T-helper 1 cell treated with Interleukin-12 subunit alpha and Interleukin-12 subunit beta and Interleukin-4 antibody, amounts not matched to agents 30 μg/mL and 1 μg/mL, for 36 hours (primary cell): ENCODE measurements around the gene NT5DC1.
"Not testable (repeated sequence)": the region's sequence is repeated elsewhere in the genome, so short reads cannot be mapped to it uniquely, and the experiment has no call there.

Experiments
- H3K27ac Mint-ChIP-seq: one replicate; pipeline ENCODE4 v1.8.0; 2021; ENCODE audit warnings: mild to moderate bottlenecking, mixed read lengths
- H3K27me3 Mint-ChIP-seq: one replicate; pipeline ENCODE4 v1.8.0; 2021; ENCODE audit warnings: low read depth, mixed read lengths
- H3K36me3 Mint-ChIP-seq: one replicate; pipeline ENCODE4 v1.8.0; 2021; ENCODE audit warnings: low read depth, mixed read lengths
- H3K4me1 Mint-ChIP-seq: one replicate; pipeline ENCODE4 v1.8.0; 2021; ENCODE audit warnings: low read depth, mixed read lengths
- H3K4me3 Mint-ChIP-seq: one replicate; pipeline ENCODE4 v1.8.0; 2021; ENCODE audit warnings: mild to moderate bottlenecking, moderate library complexity, mixed read lengths
- H3K9me3 Mint-ChIP-seq: one replicate; pipeline ENCODE4 v1.8.0; 2021; ENCODE audit warnings: mixed read lengths

The NT5DC1 gene

GRCh38 chr6:116074732-116075390 lies 25.8 kb upstream of the NT5DC1 start:
- H3K9me3 Mint-ChIP-seq: no peaks in the 10 kb centered on the region
- H3K36me3 Mint-ChIP-seq: no peaks in the 10 kb centered on the region
- H3K4me3 Mint-ChIP-seq: no peak overlapping the region
- H3K4me1 Mint-ChIP-seq: no peaks in the 10 kb centered on the region
- H3K27ac Mint-ChIP-seq: no peak overlapping the region
- H3K27me3 Mint-ChIP-seq: no peaks in the 10 kb centered on the region

GRCh38 chr6:116078522-116078921 lies 22.1 kb upstream of the NT5DC1 start:
- Mint-ChIP-seq H3K4me3 (no peak overlapping the region), H3K27ac (no peak overlapping the region), H3K4me1 (no peaks in the 10 kb centered on the region), H3K27me3 (peaks cover 11% of the 10 kb centered on the region), H3K9me3 (no peaks in the 10 kb centered on the region), H3K36me3 (no peaks in the 10 kb centered on the region)

- H3K4me1 Mint-ChIP-seq: no peaks in the 10 kb centered on the region
- no peaks in the 10 kb centered on the region for H3K36me3 Mint-ChIP-seq
- H3K27me3 Mint-ChIP-seq: peaks cover 11% of the 10 kb centered on the region
- H3K27ac Mint-ChIP-seq: no peak overlapping the region
- no peaks in the 10 kb centered on the region for H3K9me3 Mint-ChIP-seq
- H3K4me3 Mint-ChIP-seq: no peak overlapping the region
These were observed 21.7 kb upstream of the NT5DC1 start for GRCh38 chr6:116078945-116079344.

GRCh38 chr6:116083052-116083451 lies 17.6 kb upstream of the NT5DC1 start:
- no peaks in the 10 kb centered on the region for H3K4me1 Mint-ChIP-seq
- peaks cover 14% of the 10 kb centered on the region for H3K27me3 Mint-ChIP-seq
- no peaks in the 10 kb centered on the region for H3K9me3 Mint-ChIP-seq
- H3K4me3 Mint-ChIP-seq: no peak overlapping the region
- no peaks in the 10 kb centered on the region for H3K36me3 Mint-ChIP-seq
- H3K27ac Mint-ChIP-seq: no peak overlapping the region

GRCh38 chr6:116084284-116084683 lies 16.4 kb upstream of the NT5DC1 start:
- H3K4me1 Mint-ChIP-seq: no peaks in the 10 kb centered on the region
- H3K9me3 Mint-ChIP-seq: no peaks in the 10 kb centered on the region
- peaks cover 14% of the 10 kb centered on the region for H3K27me3 Mint-ChIP-seq
- no peak overlapping the region for H3K4me3 Mint-ChIP-seq
- no peak overlapping the region for H3K27ac Mint-ChIP-seq
- no peaks in the 10 kb centered on the region for H3K36me3 Mint-ChIP-seq

GRCh38 chr6:116087437-116088027 lies 13.1 kb upstream of the NT5DC1 start:
- no peaks in the 10 kb centered on the region for H3K4me1 Mint-ChIP-seq

GRCh38 chr6:116088946-116089345 lies 11.7 kb upstream of the NT5DC1 start:
- Mint-ChIP-seq H3K4me1 (no peaks in the 10 kb centered on the region), H3K4me3 (no peak overlapping the region), H3K27me3 (peaks cover 3% of the 10 kb centered on the region), H3K27ac (no peak overlapping the region), H3K36me3 (no peaks in the 10 kb centered on the region), H3K9me3 (no peaks in the 10 kb centered on the region)

More at GRCh38 chr6:116087437-116088027, 13.1 kb upstream of the NT5DC1 start:
- H3K36me3 Mint-ChIP-seq: no peaks in the 10 kb centered on the region
- H3K9me3 Mint-ChIP-seq: no peaks in the 10 kb centered on the region
- H3K27me3 Mint-ChIP-seq: peaks cover 10% of the 10 kb centered on the region
- H3K4me3 Mint-ChIP-seq: no peak overlapping the region
- no peak overlapping the region for H3K27ac Mint-ChIP-seq

- Mint-ChIP-seq H3K4me3 (no peak overlapping the region), H3K9me3 (no peaks in the 10 kb centered on the region), H3K4me1 (no peaks in the 10 kb centered on the region), H3K36me3 (no peaks in the 10 kb centered on the region), H3K27me3 (peaks cover 3% of the 10 kb centered on the region), H3K27ac (no peak overlapping the region)
These were observed 10.4 kb upstream of the NT5DC1 start for GRCh38 chr6:116090251-116090650.

GRCh38 chr6:116094041-116094440 lies 6.6 kb upstream of the NT5DC1 start:
- Mint-ChIP-seq H3K4me1 (no peaks in the 10 kb centered on the region), H3K36me3 (no peaks in the 10 kb centered on the region), H3K27me3 (no peaks in the 10 kb centered on the region), H3K9me3 (peaks cover 14% of the 10 kb centered on the region), H3K27ac (no peak overlapping the region), H3K4me3 (no peak overlapping the region)

- H3K4me3 Mint-ChIP-seq, H3K27ac Mint-ChIP-seq, H3K4me1 Mint-ChIP-seq, H3K27me3 Mint-ChIP-seq, H3K36me3 Mint-ChIP-seq: not testable (repeated sequence)
- H3K9me3 Mint-ChIP-seq: peaks cover 14% of the 10 kb centered on the region
These were observed 4.4 kb upstream of the NT5DC1 start for GRCh38 chr6:116096048-116096759.

GRCh38 chr6:116096979-116097816 lies 3.5 kb upstream of the NT5DC1 start:
- peaks cover 14% of the 10 kb centered on the region for H3K9me3 Mint-ChIP-seq
- peaks cover 16% of the 10 kb centered on the region for H3K4me1 Mint-ChIP-seq
- no peak overlapping the region for H3K4me3 Mint-ChIP-seq
- no peaks in the 10 kb centered on the region for H3K36me3 Mint-ChIP-seq
- no peak overlapping the region for H3K27ac Mint-ChIP-seq
- no peaks in the 10 kb centered on the region for H3K27me3 Mint-ChIP-seq

GRCh38 chr6:116099036-116099435 lies 1.6 kb upstream of the NT5DC1 start:
- Mint-ChIP-seq H3K27me3 (no peaks in the 10 kb centered on the region), H3K4me1 (peaks cover 28% of the 10 kb centered on the region), H3K36me3 (no peaks in the 10 kb centered on the region), H3K4me3 (no peak overlapping the region), H3K27ac (no peak overlapping the region), H3K9me3 (peaks cover 14% of the 10 kb centered on the region)

- peak overlapping the region; percentile 97 for H3K4me3 Mint-ChIP-seq
- no peaks in the 10 kb centered on the region for H3K36me3 Mint-ChIP-seq
- H3K27ac Mint-ChIP-seq: peak overlapping the region; percentile 96
- H3K4me1 Mint-ChIP-seq: peaks cover 38% of the 10 kb centered on the region
- no peaks in the 10 kb centered on the region for H3K27me3 Mint-ChIP-seq
- H3K9me3 Mint-ChIP-seq: peaks cover 6% of the 10 kb centered on the region
These were observed 657 bp downstream of the NT5DC1 start for GRCh38 chr6:116101302-116101718.

GRCh38 chr6:116101790-116102189 lies 1.1 kb downstream of the NT5DC1 start:
- no peaks in the 10 kb centered on the region for H3K27me3 Mint-ChIP-seq
- H3K36me3 Mint-ChIP-seq: no peaks in the 10 kb centered on the region
- peak overlapping the region; percentile 97 for H3K4me3 Mint-ChIP-seq
- H3K9me3 Mint-ChIP-seq: peaks cover under 1% of the 10 kb centered on the region
- peak overlapping the region; percentile 96 for H3K27ac Mint-ChIP-seq
- peaks cover 38% of the 10 kb centered on the region for H3K4me1 Mint-ChIP-seq
